Measurements from ENCODE around the gene PCDHGC3.
A peak's percentile ranks its signal among the peaks of the same experiment; 100 is the strongest.

The PCDHGC3 gene

DNA sequence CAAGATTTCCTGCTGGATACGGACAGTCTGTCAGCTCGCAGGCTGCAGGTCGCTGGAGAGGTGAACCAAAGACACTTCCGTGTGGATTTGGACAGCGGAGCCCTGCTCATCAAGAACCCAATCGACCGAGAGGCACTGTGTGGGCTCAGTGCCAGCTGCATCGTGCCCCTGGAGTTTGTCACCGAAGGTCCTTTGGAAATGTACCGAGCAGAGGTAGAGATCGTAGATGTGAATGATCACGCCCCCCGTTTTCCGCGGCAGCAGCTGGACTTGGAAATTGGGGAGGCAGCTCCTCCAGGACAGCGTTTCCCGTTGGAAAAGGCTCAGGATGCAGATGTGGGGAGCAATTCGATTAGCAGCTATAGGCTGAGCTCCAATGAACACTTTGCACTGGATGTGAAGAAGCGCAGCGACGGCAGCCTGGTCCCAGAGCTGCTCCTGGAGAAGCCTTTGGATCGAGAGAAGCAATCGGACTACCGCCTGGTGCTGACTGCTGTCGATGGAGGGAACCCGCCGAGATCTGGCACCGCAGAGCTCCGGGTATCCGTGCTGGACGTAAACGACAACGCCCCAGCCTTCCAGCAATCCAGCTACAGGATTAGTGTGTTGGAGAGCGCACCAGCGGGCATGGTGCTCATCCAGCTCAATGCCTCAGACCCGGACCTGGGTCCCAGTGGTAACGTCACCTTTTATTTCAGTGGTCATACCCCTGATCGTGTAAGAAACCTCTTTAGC lies 9.7 kb downstream of the PCDHGC3 start:
- no peak for DNase-seq

DNA sequence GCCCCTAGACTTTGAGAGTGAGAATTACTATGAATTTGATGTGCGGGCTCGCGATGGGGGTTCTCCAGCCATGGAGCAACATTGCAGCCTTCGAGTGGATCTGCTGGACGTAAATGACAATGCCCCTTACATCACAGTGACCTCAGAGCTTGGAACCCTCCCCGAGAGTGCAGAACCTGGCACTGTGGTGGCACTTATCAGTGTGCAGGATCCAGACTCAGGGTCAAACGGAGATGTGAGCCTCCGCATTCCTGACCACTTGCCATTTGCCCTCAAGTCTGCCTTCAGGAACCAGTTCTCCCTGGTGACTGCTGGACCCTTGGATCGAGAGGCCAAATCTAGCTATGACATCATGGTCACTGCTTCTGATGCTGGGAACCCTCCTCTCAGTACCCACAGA lies 10.3 kb downstream of the PCDHGC3 start:
- DNase-seq, result no peak

DNA sequence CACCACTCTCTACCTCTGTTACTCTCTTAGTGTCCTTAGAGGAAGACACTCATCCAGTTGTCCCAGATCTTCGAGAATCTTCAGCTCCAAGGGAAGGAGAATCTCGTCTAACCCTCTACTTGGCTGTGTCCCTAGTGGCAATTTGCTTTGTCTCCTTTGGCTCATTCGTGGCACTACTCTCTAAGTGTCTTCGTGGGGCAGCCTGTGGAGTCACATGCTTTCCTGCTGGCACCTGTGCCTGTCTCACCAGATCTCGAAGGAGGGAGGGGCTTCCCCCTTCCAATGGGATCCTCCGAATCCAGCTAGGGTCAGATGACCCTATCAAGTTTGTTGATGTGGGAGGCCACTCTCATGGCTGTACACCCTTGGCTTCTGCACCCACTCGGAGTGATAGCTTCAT lies 11.4 kb downstream of the PCDHGC3 start:
- DNase-seq, result no peak

DNA sequence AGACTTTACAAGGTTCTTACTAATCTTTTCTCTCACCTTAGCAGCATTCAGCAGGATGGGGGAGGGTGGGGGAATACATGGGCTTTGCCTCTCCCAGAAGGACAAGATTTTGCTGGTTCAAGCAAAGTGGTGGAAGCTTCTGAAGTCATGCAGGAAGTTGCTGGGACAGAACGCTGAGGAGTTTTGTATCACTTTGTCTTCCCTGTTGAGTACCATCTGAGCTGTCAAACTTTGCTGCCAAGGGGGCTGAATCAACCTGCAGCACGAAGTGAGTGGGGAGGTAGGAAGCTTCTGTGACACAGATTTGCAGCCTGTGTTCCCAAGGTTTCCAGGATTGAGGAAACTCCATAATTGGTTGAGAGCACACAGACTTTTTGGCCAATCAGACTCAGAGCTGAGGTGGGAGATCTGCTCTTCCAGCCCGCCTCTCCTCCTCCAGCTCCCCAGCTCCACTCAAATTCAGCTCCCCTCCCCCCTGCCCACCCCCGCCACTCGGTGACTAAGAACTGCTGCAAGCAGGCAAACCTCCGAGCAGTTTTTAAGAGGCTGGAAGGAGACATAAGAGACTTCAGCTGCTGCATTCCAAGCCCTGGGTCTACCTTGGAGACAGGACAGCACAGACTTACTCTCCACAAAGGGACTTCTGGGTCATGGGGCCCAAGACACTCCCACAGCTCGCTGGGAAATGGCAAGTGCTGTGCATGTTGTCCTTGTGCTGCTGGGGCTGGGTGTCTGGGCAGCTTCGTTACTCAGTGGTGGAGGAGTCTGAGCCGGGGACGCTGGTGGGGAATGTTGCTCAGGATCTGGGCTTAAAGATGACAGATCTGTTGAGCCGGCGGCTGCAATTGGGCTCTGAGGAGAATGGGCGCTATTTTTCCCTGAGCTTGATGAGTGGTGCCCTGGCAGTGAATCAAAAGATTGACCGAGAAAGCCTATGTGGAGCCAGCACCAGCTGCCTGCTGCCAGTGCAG lies 13.1 kb downstream of the PCDHGC3 start, which contains the start of gene PCDHGC5:
Gene PCDHGC5, plus strand, starts transcription at position 491 of the 971 bp plus-strand sequence. Its CDS starts 160 bp downstream, at position 651.
- DNase-seq, result no peak

DNA sequence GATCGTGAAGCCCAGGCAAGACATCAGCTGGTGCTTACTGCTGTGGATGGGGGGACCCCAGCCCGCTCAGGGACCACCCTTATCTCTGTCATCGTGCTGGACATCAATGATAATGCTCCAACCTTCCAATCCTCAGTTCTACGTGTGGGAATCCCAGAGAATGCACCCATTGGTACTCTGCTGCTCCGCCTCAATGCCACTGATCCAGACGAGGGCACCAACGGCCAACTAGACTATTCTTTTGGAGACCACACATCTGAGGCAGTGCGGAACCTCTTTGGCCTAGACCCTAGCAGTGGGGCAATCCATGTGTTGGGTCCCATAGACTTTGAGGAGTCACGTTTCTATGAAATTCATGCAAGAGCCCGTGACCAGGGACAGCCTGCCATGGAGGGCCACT lies 14.1 kb downstream of the PCDHGC3 start:
- DNase-seq, result no peak

DNA sequence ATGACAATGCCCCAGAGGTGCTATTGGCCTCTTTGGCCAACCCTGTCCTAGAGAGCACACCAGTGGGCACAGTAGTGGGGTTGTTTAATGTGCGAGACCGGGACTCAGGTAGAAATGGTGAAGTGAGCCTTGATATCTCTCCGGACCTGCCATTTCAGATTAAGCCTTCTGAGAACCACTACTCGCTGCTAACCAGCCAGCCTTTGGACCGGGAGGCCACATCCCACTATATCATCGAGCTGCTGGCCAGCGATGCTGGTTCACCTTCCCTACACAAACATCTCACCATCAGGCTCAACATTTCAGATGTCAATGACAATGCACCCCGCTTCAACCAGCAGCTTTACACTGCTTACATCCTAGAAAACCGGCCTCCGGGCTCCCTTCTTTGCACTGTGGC lies 14.5 kb downstream of the PCDHGC3 start:
- DNase-seq, result no peak

DNA sequence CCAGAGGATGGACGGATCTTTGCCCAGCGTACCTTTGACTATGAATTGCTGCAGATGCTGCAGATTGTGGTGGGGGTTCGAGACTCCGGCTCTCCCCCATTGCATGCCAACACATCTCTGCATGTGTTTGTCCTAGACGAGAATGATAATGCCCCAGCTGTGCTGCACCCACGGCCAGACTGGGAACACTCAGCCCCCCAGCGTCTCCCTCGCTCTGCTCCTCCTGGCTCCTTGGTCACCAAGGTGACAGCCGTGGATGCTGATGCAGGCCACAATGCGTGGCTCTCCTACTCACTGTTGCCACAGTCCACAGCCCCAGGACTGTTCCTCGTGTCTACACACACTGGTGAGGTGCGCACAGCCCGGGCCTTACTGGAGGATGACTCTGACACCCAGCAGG lies 15.0 kb downstream of the PCDHGC3 start:
- no peak for DNase-seq

DNA sequence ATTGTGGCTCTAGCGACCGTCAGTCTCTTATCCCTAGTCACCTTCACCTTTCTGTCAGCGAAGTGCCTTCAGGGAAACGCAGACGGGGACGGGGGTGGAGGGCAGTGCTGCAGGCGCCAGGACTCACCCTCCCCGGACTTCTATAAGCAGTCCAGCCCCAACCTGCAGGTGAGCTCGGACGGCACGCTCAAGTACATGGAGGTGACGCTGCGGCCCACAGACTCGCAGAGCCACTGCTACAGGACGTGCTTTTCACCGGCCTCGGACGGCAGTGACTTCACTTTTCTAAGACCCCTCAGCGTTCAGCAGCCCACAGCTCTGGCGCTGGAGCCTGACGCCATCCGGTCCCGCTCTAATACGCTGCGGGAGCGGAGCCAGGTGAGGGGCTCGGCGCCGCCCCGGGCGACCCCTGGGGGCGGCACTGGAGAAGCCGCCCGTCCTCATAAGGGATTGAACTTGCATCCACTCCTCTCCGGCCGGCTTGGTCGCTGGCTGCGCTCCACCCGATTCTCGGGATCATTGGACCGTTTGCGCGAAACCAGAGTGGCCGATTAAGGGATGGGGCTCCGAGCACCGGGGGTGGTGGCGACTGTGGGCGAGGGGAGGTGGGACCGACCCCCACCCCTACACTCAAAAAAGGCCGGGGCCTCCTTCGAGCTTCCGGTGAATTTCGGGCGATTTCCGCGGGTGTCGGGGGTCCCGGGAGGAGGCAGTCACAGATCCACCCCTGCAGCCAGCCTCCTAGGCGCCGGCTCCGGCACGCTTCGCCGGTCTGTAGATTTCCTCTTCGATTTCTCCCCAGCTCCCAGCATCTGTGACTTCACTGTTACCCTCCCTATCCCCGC lies 15.8 kb downstream of the PCDHGC3 start:
- no peak for DNase-seq

DNA sequence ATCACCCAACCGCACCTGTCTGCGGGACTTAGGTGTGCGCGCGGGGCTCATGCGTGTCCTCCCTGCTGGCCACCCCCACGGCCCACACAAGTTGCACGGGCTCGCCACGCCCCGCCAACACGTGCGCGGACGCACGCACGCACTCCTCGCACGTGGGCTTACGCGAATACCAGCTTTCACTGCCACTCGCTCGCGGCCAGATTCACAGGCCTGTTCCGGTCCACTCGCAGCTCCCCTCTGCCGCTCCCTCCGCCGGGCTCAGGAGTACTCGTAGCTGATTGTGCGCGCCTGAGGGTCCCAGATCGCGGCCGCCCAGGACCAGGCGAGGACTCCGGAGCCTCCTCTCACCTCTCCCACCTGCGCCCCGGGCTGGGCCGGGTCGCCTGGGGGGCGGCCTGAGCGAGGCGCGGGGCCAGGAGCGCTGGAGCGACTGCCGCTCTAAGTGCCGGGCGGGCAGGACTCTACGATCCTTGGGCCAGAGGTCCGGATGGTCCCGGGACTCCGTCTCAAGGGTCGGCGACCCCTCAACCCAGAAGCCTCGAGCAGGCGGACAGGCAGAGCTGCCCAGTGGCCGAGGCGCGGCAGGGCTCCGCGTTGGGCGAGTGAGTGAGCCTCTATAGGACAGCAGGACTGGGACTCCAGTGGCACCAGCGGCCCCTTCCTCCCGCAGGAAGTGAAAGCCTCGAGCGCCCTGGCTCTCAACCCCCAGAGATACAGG lies 16.6 kb downstream of the PCDHGC3 start:
- peak; percentile 39 for DNase-seq

DNA sequence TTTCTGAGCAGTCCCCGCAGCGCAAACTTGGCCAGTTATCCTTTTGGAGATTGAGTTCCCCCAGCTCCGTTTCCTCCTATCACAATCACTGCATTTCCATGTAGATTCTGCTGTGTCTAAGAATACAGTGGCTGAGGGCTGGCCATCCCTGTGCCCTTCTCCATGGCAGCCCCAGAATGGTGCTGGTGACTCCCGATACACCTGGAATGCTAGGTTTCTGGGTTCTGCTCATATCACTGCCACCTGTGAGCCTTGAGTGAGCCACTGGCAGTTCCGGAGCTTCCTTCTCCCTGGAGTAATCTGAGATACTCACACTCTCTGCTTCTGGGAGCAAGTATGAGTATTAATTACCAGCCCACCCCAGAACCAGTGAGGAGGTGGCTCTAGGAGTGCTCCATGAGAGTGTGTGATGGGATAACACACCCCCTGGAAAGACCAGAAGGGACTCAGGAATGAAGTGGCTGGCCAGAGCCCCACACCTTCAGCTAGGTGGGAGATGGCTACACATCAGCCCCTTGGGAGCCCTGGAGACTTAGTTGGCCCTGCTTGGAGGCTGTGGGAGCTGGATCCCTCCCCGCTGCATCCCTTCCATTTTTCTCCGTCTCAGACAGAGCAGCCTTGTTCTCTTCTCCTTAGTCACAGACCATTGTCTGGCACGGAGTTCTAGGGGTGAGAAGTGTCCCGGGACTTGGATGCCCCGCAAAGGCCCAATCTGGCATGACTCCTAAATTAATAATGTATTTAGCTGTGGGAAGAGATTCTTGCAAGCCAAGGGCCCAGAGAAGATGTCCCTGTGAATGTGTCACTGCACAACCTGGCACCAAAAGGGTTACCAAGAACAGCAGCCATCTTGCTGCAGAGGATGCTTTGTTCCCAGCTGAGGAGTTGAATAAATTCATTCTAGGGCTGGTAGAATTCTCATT lies 18.0 kb downstream of the PCDHGC3 start:
- DNase-seq, result no peak

DNA sequence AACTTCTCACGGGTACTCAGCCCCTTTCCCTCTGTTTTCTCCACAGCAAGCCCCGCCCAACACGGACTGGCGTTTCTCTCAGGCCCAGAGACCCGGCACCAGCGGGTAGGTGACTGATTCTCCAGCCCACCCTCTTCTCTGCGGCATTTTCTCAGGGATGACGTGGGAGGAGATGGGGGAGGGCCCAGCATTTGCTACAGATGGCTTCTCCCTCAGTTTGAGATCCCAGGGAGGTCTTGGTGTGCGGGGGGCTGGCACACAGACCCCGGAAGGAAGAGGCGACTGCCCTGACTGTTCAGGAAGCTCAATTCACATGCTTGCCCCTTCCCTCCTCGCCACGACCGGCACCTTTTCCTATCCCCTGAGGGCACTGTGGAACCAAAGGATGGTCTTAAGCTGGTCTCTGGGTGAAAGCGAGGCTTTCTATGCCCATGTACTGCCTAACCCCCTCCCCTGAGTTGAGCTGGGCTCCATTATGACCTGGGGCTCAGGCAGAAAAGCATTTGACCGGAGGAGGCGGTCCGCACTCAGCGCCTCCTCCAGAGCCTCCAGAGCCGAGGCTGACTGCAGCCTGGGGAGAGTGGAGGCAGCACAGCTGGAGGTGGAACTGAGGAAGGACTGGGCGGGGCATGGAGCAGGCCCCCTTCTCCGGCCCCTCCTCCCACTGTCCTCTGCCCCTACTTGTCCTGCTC lies 19.1 kb downstream of the PCDHGC3 start:
- no peak for DNase-seq

DNA sequence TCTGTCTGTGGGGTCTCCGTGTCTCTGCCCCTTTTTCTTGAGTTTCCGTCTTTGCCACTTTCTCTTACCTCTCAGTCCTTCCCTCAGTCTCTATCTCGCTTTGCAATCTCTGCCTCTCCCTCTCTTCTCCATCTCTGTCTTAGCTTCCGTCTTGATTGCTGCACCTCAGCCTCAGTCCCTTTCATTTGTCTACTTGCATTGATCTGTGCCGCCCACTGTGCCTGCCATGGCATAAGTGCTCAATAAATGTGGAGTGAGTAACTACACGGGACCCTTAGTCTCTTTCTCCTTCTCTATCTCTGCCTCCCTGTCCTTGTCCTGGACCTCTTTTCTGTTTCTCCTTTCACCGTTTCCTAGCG lies 19.7 kb downstream of the PCDHGC3 start:
- DNase-seq, result no peak

DNA sequence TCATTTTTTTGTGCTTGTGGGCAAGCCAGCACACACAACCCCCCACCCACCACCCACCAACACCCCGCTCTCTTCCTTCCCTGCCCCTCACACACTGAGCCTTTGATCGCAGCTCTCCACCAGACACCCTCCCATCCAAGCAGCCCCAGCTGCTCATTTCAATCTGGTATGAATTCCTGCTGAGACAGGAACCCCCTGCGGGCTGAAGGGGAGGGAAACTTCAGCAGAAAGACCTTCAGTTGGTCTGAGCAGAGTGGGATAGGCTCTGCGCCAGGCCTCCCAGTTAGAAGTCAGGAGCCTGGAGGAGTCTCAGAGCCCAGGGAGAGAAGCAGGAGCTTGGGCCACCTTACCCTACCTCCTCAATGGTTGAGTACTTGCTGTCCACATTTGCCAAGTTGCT lies 20.3 kb downstream of the PCDHGC3 start:
- DNase-seq, result no peak

DNA sequence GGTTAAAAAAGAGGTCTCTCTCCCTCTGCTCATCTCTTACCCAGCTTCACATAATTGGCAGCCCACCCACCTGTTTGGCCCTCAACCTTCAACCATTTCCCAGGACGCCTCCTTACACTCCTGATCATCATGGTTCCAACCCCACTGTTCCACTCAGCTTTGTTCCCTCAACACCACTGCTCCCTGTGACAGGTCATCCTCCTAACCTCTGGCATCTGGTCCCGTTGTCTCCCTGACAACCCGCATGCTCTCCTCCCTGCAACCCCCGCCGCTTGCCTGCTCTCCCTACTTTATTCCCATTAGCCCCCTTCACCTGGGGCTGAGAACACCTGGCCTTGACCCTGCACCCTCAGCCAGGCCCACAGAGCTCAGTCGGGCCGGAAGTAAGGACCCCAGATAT lies 26.0 kb downstream of the PCDHGC3 start:
- DNase-seq, result no peak

DNA sequence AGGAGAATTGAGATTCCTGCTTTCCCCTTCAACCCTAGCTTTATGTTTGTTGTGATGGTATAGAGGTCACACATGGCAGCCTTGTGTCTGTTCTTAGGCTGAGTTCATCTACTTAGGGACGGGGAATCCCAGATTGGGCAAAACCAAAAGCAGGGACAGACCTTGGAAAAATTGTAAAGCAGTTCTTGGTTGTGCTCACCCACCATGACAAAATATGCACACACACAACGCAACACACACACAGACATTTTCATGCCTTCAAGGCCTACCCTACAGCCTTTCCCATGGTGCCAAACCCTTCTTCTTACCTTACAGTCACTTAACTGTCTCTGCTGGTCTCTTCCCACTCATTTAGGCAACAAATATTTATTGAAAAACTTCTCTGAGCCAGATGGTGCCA lies 27.9 kb downstream of the PCDHGC3 start:
- no peak for DNase-seq

DNA sequence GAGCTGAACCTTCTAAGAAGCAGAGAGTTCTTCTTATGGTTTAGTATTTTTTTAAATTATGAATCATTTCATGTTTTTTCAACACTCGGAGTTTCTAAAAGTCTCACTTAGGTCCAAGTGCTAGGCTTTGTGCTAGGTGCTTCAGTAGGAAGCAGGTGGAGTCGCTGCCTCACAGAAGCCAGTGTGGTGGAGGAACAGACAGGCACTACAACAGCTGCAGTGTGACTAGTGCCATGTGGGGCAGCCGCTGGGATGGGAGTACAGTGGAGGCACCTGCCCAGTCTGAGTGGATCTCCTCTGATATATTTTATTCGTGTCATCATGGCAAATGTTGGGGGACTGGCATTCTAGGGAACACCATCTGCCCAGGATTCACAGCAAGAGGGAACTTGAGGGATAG lies 28.4 kb downstream of the PCDHGC3 start:
- no peak for DNase-seq

DNA sequence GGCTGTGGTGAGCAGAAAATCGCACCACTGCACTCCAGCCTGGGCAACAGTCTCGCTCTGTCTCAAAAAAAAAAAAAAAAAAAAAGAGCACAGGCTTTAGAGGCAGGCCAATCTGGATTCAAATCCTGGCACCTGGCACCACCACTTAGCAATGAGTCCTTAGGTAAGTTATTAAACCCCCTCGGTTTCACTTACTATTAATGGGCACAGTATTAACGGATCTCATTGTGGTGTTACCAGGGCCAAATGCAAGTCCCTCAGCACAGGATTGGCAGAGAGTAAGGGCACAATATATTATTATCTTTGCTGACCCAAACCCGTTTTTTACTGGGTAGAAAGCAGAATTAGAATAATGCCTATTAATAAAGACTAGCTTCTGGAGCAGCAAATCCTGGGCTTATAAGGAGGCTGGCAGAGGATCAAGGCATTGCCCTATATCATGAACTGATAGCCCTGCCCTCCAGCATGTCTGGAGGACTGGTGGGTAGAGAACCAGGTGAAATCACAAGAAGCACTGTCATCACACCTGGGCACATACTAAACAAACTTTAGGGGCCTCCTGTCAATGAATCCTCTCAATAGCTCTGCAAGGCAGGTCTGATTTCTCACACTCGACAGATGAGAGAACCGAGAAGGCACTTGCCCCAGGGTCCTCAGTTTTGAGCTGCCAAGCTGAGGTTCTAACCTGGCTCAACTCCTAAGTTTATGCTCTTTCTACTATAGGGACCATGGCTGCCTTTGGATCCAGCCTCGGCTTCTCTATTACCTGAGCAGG lies 30.8 kb downstream of the PCDHGC3 start:
- no peak for DNase-seq

DNA sequence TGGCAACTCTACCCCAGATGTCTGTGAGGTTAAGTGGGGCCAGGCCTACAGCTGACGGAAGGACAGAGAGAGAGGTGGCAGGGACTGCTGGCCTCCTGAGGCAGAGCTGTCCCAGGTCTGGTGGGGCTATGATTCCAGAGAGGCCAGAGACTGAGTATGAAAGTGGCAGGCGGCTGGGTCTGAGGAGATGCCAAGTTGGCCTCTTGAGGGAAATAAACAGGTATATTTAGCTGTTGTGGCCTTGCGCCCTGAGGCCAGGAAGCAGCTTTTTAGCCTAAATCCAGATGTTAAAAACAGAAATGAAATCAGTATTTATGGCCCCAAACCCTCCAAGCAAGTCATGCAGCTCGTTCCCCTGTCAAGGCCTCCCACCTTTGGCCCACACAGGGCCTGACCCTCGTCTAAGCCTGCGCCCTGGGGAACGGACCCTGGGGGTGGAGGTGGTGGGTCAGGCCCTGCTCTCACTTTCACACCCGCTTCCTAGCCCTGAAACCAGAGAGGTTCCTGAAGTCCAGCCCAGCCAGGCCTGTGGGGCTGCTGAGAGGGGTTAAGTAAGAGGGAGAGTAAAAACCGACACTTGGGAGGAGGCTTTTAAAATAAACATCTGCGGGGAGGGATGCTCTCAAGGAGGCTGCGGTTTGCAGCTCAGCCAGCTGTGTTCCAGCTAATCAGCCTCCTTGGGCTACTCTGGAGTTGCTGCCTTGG lies 31.8 kb downstream of the PCDHGC3 start:
- no peak for DNase-seq

DNA sequence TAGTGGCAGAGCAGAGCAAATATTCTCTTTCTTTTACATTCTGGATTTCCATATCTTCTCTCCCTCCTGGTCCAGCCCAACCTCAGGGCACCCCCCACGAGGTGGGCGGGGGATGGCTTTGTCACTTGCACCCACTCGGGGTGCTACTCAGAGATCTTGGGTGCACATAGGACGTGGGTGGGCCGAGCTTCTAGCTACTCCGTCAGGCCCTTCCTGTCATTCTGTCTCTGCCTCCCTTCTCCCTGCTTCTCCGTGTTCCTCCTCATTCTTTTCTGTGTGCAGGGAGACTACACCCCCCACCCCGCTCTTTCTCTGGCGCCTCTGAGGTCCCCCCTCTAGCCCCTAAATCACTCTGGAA lies 32.7 kb downstream of the PCDHGC3 start:
- no peak for DNase-seq

Measured in activated CD4-positive, alpha-beta T cell treated with anti-CD3 and anti-CD28 coated beads, Interleukin-2, amount 50 U/mL, for 48 hours (primary cell).